NCI-H1105 treated with DMSO at 0.1 percent for 48 hours (cell line): ENCODE data around the gene TACC2.

Experiments
- DNase-seq: peaks from one replicate; lab custom pipeline; 2025; lab: John Stamatoyannopoulos, UW

Gene TACC2

DNA sequence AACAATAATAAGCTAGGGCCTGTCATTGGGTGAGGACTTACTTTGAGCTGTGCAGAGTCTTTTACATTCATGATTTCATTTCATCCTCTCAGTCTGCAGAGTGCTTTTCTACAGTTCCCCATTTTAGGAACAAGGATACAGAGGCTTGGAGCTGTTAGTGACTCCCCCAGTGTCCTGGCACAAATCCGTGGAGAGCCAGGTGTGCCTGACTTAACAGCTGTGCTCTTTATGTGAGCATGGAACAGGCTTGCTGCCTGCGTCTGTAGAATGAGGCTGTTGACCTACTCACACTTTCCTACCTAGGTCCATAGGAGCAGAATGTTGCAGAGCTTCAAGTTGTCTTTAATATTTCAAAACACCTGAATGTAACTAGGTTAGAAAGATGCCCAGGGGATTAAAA is 231.8 kb downstream of the TACC2 start:
- no peak for DNase-seq

DNA sequence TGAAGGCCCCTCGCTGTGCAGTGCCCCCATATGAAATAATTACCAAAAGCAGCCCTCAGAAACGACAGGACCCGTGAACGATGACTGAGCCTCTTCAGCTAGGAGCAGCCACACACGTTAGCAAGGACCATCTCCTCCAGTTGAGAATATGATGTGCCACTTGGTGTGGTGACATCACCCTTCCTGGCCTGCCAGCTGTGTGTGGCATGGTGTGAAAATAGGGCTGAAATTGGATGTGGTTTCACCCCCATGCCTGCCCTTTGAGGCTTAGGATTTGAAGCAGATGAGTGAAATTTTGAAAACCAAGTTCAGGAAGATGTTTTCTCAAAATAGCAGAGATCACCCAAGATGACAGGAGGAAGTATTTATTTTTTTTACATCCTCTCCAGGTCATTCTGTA is 233.0 kb downstream of the TACC2 start:
- DNase-seq = no peak

DNA sequence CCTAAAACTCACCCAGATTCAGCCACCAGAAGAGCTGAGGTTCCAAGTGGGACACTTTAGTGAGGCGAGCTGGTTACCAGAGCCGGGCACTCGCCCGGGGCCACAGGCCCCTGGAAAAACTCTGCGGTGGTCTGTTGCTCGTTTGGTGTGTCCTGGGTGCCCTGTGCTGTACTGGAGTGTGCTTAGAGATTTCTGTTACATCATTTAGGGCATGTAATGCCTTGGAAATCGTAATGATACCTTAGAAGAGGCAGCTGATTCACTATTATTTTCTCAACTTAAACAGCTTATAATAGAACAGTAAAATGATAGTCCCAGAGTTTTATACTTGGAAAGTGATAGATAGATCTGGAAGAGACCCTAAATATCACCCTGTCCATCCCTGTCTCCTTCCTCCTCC is 233.7 kb downstream of the TACC2 start:
- no peak for DNase-seq

DNA sequence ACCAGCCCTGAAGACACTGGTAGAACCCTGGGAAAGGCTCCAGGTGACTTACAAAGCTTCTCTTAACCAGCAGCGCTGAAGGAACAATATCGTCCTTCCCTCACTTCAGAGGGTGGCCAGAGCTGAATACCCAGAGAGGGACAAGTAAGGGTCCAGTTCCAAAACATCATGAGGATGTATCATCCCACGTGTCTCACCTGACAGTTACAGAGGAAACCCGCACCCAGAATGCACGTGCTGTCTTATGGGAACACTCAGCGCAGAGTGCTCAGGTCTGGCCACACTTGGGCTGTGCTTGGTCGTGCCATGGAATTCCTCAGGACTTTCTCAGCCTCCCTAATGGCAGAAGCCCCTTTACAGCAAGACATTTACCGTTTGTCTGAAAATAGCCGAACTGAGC is 235.2 kb downstream of the TACC2 start:
- no peak for DNase-seq

DNA sequence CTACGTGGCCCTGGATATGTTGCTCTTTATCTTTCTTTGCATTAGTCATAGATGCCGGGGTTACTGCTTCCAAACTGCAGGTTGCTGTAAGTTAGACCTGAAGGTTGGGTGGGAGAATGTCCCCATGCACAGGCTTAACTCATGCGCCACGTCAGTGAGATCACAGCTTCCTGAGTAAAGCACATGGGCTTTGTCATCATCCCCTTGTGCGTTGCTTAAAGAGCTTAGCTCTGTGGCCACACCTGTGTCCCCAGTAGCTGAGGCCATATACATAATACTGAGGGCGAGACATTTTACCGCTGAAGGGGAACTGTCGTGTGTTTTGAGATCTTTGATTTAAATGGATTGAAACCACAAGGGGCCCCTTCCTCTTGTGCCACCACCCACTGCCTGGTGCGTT is 236.4 kb downstream of the TACC2 start:
- DNase-seq = no peak

DNA sequence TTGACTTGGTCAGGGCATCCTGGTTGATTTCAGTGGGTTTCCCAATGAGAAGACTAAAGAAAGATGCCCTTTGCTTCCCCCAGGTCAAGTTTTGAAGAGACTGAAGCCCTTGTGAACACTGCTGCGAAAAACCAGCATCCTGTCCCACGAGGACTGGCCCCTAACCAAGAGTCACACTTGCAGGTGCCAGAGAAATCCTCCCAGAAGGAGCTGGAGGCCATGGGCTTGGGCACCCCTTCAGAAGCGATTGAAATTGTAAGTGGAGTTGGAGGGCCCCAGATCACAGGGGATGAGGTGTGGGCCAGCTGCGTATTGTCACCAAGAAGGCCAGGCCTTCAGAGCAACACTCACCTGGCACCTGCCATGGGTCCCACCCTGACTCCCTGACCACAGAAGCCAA is 238.8 kb downstream of the TACC2 start:
- no peak for DNase-seq

DNA sequence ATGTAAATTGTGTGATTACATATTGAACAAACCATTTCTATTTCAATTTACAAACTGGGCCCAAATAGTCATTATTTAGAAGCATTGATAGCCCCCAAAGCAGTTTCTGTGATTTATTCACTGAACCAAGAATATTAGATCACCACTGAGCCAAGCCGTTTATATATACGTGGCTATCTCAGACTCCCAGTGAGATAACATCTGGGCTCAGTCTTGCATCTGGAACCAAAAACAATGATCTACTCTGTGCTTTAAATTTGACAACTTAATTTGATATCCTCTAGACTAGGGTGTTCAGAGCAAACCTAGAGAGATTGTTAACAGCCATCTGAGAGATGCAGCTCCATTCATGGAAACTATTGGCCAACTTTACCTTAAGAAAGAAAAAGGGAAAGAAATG is 240.7 kb downstream of the TACC2 start:
- no peak for DNase-seq

DNA sequence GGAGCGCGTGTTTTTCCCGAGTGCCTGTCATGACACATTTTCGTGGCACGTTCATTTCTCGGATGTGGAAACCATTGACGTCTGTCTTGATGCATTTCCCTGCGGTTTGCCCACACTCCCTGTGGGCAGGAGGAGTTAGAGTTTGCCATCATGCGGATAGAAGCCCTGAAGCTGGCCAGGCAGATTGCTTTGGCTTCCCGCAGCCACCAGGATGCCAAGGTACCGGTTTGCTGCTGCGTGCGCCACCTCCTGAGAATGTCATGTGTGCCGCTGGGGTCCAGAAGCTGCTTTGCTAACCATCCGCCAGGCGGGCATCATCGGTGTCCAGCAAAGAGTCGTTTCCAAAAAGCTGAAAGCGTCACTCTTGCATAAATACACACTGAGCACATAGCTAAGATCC is 241.3 kb downstream of the TACC2 start:
- no peak for DNase-seq

DNA sequence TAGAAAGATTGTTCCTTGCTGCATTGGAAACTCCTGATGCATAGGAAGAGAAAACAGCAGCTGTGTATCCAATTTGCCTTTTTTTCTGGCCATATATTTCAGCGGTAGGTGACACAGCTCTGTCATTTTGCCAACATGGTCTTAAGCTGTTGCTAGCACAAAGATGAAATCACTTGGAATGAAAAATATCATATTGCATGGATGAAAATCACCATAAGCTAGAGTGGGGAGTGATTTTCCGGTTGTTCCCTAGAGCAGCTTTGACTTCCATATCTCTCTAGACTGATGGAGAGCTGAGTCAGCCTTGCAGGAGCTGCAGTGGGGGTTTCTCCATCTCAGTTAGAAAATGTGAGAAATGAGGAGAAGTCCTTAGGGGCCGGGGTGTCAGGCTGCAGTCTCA is 243.8 kb downstream of the TACC2 start:
- DNase-seq = no peak

DNA sequence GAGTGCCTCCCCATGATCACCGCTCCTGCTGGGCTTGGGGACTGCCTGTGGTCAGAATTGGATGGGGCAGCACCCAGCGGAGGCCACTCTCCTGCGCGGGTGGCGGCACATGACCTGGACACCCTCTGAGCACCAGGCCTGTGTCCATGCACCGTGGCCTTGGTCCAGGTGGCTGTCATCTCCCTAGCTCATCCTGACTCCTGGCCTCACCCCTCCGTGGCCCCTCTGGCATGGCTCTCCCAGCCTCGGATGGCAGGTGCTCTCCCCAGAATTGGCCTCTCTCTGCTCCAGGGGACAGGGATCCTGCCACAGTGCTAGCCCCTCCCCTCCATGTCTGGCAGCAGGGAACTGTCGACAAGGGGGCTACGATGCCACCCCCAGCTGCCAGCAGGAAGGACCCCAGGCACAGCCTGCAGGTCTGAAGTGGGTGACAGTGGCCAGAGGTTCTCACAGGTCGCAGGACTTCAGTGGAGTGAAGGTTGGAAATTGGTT is 244.9 kb downstream of the TACC2 start:
- DNase-seq = no peak

DNA sequence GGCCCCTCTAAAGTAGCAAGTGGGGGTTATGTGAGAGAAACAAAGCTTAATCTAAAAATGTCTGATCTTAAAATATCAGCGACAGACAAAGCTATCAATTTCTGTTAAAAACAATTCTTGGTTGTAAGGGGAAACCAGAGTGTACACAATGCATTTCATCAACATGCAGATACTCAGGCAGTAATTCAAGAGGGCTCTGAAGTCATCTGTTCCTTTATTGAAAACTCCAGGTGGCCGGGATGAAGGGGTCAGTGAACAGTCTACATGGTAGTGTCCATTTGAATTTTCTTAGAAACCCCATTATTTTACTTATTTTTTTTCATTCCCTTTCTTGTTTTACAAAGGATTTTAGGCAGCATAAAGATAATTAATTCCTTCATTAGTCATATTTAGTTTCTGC is 245.5 kb downstream of the TACC2 start:
- DNase-seq = peak; percentile 22

DNA sequence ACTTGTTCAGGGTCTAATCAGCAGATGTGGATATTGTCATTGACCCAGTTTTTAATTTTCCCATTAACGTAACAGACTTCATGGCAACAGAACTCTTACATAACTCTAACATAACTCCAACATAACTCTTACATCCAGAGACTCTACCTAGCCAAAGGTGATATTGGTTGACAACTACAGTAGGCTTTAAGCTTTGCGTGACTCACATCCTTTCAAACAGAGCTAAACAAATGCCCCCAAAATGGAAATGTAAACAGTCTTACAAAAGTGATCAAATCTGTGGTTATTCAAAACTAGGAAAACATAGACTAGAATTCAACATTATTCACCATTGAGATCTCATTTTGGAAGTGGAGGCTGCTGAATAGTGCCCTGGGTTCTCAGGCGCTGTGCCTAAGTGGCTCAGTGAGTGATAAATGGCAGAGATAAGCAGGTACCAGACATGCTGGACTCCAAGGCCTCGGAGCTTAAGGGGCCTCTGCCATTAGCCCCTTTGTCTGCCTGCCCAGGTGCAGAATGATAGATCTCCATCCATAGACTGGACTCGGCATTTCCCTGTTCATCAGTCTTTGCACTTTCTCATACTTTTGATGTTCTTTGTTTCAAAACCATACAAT is 247.8 kb downstream of the TACC2 start:
- DNase-seq = peak; percentile 41

DNA sequence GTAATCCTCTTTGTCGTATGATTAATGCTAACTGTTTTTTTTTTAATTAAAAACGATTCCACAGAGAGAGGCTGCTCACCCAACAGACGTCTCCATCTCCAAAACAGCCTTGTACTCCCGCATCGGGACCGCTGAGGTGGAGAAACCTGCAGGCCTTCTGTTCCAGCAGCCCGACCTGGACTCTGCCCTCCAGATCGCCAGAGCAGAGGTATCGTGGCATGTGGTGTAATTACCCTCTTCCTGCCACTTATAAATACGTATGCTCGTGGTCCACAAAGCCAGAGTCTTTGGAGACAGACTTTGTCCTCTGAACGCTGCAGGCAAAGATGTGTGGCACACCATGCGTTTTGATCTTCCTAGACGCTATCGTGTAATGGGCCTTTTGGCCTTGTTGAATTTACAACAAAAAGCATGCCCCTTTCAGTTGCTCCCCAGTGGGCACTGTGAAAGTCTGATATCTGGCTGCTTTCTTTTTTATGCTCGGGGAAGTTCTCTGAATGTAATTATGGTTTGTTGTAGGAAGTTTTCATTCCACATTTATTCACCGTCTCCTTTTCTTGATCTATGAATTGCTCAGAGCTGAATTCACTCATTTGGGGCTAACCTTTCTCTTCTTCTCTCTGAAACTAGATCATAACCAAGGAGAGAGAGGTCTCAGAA is 248.5 kb downstream of the TACC2 start:
- DNase-seq = no peak

DNA sequence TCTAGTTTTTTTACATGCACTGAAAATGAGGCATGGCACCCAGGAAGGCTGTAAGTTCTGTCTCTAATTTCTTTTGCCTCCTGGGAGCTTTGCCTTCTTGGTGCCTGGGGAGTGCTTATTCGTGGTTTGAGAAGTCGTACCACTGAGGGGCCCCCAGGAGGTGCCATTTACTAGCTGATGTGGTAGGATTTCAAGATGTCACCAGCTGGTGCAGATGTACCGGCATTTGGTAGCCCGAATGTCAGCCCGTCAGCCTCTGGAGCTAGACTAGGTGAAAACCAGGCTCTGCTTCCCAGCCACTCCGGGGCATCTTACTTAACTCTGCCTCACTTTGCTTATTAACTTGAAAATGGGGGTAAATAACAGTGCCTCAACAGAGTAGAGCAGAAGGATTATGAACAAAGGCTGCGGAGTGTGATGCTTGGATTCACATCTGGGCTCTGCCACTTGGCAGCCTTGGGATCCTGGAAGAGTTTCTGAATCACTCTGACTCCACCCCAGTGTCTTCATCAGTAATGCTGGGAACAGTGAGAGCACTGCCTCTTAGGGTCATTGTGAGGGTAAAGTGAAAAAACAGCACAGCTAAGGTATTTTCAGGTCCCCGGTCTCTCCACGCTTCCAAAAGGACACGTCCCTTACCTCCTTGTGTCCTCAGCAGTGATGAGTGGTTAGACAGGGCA is 250.8 kb downstream of the TACC2 start:
- DNase-seq = no peak

DNA sequence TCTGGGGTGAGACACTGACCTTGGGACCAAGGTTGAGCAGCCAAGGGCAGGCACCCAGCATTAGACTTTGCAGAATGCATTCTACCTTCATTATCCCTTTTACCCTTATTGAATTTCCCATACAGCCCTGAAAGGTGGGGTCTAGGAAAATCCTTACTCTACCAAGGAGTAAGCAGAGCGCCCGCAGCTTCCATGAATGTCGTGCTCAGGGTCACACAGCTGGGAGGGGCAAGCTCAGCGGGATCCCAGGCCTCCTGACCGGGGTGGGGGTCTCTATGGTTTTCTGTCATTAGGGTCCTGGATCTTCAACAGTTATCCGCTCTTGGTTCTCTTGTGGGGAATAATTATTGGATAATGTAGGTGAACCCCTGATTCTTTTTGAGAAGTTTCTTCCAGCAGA is 251.4 kb downstream of the TACC2 start:
- DNase-seq = no peak

DNA sequence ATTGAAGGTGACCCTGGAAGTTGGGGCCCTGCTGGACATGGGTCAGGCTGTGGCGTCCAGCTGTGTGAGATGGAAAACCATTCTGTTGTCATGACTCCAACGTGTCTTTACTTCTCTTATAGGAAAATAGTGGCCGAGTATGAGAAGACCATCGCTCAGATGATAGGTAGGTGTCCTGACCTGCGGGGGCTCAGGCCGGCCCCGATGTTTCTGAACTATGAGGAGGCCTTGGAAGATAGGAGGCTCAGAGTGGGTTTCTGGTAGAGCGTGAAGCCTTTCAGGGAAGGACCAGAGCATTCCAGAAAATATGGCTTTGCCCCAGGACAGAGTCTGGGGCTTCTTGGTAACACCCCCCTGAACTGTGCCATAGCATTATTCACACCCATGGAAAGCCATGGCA is 252.9 kb downstream of the TACC2 start:
- DNase-seq = no peak

DNA sequence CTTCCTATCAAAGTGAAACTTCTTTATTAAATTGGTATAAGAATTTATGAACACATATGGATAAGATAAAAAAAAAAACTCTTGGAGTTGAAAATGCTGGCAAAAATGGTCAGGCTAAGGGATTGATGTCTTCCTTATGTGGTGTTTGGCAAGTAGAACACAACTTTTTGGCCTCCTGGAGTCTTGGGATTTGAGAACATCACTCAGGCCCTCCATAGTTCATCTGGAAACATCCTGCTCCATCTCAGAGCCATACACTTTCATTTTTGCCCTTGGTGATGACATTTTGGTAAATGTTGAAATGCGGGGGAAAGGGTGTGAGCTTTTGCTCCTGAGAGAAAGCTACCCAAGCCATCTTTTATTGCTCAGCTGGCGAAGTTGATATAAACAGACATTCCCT is 254.6 kb downstream of the TACC2 start:
- DNase-seq = no peak

DNA sequence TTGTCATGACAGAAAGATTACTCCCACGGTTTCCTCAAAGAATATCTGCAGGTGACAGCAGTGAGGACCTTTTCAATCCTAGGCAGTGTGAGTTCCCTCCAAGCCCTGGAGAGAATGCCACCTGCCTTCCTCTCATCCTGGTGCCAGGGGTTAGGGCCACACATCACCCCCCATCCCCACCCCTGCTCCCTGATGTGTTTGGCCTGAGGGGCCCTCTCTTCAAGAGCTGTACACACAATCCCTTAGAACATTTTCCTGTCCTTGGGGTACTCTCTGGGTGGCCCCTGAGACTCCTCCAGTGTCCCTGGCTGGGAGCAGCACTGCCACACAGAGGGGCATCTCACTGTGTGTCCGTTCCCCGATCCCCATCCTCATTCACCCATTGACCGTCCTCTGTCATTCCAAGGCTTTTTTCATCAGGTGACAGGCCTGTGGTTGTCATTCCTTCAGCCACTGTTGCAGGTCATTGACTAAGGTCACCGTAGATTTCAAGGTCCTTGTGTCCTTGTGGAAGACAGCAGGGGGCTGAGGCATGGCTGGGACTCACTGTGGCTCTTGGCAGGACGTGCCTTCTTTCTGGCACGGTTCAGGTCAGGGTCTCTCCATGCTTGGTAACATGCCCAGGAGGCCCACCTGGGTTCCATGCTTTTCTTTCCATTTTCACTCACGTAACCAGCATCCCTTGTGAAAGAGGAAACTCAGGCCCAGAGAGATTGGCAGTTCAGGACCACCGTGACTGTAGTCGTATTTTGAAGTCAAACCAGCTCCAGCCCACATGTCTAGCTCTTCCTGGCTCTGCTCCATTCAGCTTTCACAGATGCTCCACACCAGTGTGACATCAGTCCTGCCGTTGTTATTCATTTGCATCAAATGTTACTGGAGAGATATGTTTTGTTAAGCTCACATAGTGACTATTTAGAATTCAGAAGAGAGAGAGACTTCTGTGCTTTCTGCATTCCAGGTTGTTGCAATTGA is 255.3 kb downstream of the TACC2 start:
- no peak for DNase-seq

DNA sequence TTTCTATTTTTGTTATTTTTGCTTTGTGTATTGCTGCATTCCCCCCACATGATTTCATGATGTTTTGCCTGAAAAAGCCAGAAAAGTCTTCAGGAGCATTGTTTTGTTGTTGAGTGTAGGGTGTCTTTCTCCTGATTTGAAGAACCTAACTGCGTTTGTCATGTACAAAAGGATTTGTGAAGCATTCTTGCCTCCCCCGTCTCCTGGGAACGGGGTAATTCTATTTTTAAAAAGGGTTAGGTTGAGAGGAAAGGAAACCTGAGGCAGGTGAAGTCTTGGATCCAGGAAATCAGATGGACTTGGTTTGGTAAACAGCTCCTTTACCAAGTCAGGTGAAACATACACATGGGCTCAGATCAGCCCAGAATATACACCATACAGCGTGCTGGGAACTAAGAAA is 256.2 kb downstream of the TACC2 start:
- peak; percentile 25 for DNase-seq

DNA sequence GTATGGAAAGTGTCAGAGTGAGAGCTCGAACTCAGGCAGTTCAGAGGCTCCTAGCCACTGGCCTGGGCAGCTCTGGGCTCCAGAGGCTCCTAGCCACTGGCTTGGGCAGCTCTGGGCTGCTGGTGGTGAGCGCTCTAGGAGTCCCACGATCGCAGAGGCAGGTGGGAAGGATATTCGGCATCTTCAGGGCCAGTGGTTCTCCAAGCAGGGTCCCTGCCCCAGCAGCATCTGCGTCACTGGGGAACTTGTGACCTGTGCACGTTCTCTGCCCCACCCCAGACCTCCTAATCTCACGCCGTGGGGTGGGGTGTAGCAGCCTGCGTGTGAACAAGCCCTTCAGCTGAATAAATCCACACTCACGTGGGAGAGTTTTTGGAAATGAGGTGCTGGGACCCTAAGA is 256.9 kb downstream of the TACC2 start:
- no peak for DNase-seq

DNA sequence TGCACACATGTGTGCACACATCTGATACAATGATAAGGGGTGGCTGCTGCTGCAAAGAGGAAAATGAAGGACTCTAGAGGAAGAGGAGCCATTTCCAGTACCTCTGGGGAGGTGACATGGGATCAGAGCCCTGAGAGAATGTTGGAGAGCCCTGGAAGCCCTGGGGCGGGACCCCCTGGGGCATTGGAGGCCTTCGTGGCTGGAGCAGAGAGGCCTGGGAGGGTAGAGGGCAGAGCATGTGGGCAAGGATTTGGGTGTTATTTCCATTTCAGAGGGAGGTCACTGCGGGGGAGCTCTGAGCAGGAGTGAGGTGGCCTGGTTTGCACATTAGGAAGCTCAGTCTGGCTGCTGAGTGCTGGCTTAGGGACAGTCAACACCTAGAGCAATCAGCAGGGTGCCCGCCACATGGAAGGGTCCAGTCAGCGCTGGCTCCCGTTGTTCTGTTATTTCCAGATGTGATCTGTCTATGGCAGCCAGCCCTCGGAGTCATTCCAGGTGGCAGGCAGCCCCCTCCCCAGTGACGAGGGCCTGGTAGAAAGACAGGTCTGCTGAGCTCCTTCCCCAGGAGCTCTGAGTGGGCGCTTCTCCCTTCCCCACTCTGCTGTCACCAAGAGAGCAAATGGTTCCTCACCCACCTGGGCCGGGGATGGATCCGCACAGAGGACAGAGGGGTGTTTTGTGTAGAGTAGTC is 258.0 kb downstream of the TACC2 start:
- DNase-seq = no peak
